Loucy (cell line): ENCODE data around the gene PSMD13.

Source experiments
- H2AFZ ChIP-seq: fragments of 200-600 bp; sonication (generic); 2 replicates; pipeline ENCODE4 v1.6.0; 2016; ENCODE audit warnings: antibody characterized with exemption, mild to moderate bottlenecking, low read length, moderate library complexity
- H3F3A ChIP-seq: fragments of 200-600 bp; 2 replicates; pipeline ENCODE4 v1.6.0; 2016; ENCODE audit warnings: antibody characterized with exemption, low read depth, mild to moderate bottlenecking
- H3K27me3 ChIP-seq: fragments of 200-600 bp; sonication (generic); 2 replicates; pipeline ENCODE4 v1.6.1; 2014; ENCODE audit warnings: low read length, mild to moderate bottlenecking; ENCODE audit not compliant: insufficient read depth, poor library complexity, severe bottlenecking
- H3K36me3 ChIP-seq: fragments of 200-600 bp; sonication (generic); 2 replicates; pipeline ENCODE4 v1.6.1; 2016; ENCODE audit warnings: low read length; ENCODE audit not compliant: insufficient read depth
- H3K4me1 ChIP-seq: fragments of 200-600 bp; sonication (generic); 2 replicates; pipeline ENCODE4 v1.5.1; 2014; ENCODE audit warnings: low read length, mild to moderate bottlenecking; ENCODE audit not compliant: insufficient read depth, poor library complexity, severe bottlenecking
- H3K4me2 ChIP-seq: fragments of 200-600 bp; sonication (generic); 2 replicates; pipeline ENCODE4 v1.6.0; 2014; ENCODE audit warnings: antibody characterized with exemption, low read length, low read depth, mild to moderate bottlenecking; ENCODE audit not compliant: poor library complexity, severe bottlenecking
- H3K4me3 ChIP-seq: fragments of 200-600 bp; sonication (generic); 2 replicates; pipeline ENCODE4 v1.5.1; 2014; ENCODE audit warnings: low read length, mild to moderate bottlenecking, mixed read lengths; ENCODE audit not compliant: poor library complexity, severe bottlenecking
- H3K79me2 ChIP-seq: fragments of 200-600 bp; sonication (generic); 2 replicates; pipeline ENCODE4 v1.6.1; 2014; ENCODE audit warnings: low read length; ENCODE audit not compliant: insufficient read depth
- H3K9ac ChIP-seq: fragments of 200-600 bp; sonication (generic); 2 replicates; pipeline ENCODE4 v1.6.0; 2014; ENCODE audit warnings: mild to moderate bottlenecking, low read depth, low read length, moderate library complexity; ENCODE audit not compliant: poor library complexity, severe bottlenecking
- H3K9me2 ChIP-seq: fragments of 200-600 bp; sonication (generic); replicated peaks from 2 replicates; pipeline ENCODE4 v1.6.1; 2016; ENCODE audit warnings: low read depth, low read length, mixed read lengths
- H3K9me3 ChIP-seq: fragments of 200-600 bp; sonication (generic); 2 replicates; pipeline ENCODE4 v1.6.1; 2014; ENCODE audit warnings: mild to moderate bottlenecking, antibody characterized with exemption, low read length, low read depth; ENCODE audit not compliant: insufficient read depth
- H4K20me1 ChIP-seq: fragments of 200-600 bp; sonication (generic); 2 replicates; pipeline ENCODE4 v1.6.0; 2014; ENCODE audit warnings: antibody characterized with exemption, low read length, mild to moderate bottlenecking; ENCODE audit not compliant: insufficient read depth, poor library complexity, severe bottlenecking
- EZH2phosphoT487 ChIP-seq: fragments of 200-600 bp; IDR thresholded peaks from 2 replicates; pipeline ENCODE4 v1.6.1; 2018; ENCODE audit warnings: antibody characterized with exemption, mild to moderate bottlenecking, moderate library complexity, borderline replicate concordance
- TF ChIP-seq, protein P1 (sequence below): fragments of 200-600 bp; sonication (generic); conservative IDR thresholded peaks from 2 replicates; pipeline ENCODE4 v1.5.1; 2014; ENCODE audit warnings: mild to moderate bottlenecking, antibody characterized with exemption, low read length

Gene PSMD13

DNA sequence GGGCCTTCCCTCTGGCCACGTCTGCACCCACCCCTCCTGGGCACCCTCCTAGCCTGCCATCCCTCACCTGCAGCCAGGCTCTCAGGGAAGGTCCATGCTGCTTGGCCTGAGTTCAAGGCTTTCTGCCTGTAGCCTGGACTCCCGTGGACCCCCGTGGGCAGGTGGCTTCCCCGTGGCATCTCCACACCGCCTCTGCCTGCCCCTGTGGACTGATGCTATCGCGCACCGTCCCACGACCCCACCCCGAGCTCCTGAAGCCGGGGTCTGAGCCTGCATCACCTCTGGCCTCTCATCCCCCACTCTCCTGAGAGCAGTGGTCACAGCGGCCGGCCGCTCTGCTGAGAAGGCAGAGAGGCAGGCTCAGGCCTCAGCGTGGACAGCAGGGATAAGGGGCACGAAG is 58.0 kb downstream of the PSMD13 start:
- H3K36me3 ChIP-seq: no peaks in the 10 kb centered on the region; the same call in 1 of the 2 replicates
- no peak overlapping the region for H3K9ac ChIP-seq
- no peak overlapping the region for H2AFZ ChIP-seq
- H3K4me1 ChIP-seq: peaks cover 38% of the 10 kb centered on the region
- no peaks in the 10 kb centered on the region for H3K9me3 ChIP-seq
- H3K4me3 ChIP-seq: no peak overlapping the region
- TF ChIP-seq EZH2phosphoT487: no peak
- TF ChIP-seq, protein P1, sequence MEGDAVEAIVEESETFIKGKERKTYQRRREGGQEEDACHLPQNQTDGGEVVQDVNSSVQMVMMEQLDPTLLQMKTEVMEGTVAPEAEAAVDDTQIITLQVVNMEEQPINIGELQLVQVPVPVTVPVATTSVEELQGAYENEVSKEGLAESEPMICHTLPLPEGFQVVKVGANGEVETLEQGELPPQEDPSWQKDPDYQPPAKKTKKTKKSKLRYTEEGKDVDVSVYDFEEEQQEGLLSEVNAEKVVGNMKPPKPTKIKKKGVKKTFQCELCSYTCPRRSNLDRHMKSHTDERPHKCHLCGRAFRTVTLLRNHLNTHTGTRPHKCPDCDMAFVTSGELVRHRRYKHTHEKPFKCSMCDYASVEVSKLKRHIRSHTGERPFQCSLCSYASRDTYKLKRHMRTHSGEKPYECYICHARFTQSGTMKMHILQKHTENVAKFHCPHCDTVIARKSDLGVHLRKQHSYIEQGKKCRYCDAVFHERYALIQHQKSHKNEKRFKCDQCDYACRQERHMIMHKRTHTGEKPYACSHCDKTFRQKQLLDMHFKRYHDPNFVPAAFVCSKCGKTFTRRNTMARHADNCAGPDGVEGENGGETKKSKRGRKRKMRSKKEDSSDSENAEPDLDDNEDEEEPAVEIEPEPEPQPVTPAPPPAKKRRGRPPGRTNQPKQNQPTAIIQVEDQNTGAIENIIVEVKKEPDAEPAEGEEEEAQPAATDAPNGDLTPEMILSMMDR: no peak
- H3K79me2 ChIP-seq: peaks cover 17% of the 10 kb centered on the region; the same call in 1 of the 2 replicates
- H3K9me2 ChIP-seq: no peaks in the 10 kb centered on the region
- H3K4me2 ChIP-seq: no peak overlapping the region
- H3K27me3 ChIP-seq: no peaks in the 10 kb centered on the region
- H4K20me1 ChIP-seq: peaks cover 3% of the 10 kb centered on the region
- H3F3A ChIP-seq: no peaks in the 10 kb centered on the region

DNA sequence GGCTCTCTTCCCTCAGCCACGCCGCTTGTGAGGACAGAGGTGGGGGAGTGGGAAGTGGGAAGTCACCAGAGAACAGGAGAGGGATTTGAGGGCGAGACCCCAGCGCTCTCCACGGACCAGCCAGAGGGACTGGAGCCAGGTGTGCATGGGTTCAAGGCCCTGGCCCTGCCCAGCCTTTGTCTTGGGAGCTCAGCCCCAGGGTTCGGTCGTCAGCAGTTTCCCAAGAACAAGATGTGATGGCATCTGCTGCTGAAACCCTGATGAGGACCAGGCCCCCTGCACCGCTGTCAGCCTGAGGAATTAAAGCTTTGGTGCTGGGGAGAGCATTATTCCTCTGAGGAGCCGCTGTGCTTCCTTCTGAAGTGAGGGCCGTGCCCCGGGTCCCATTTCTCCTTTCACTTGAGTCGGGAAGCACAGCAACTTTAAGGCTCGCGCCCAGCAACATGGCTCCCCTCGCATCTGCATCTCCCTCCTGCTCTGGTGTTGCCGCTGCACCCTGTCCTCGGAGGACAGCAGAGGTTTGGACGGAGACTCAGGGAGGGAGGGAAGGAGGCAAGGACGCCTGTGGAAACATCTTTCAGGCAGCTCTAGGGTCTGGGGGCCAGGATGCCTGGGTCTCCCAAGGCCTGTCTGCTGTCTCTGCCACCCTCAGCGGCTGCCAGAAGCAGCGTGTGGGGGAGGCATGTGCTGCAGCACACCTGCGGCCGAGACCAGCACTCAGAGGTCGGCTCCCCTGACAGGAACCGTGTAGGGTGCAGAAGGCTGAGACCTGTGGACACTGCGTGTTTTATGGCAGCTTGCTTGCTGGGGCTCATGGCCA is 58.8 kb downstream of the PSMD13 start:
- TF ChIP-seq, protein P1: no peak
- no peak for TF ChIP-seq EZH2phosphoT487
- H3K9ac ChIP-seq: no peak overlapping the region
- no peaks in the 10 kb centered on the region for H4K20me1 ChIP-seq
- no peaks in the 10 kb centered on the region for H3K9me2 ChIP-seq
- no peaks in the 10 kb centered on the region for H3F3A ChIP-seq
- peaks cover 30% of the 10 kb centered on the region for H3K4me1 ChIP-seq
- no peaks in the 10 kb centered on the region for H3K27me3 ChIP-seq
- no peaks in the 10 kb centered on the region for H3K9me3 ChIP-seq
- no peaks in the 10 kb centered on the region; the same call in 1 of the 2 replicates for H3K36me3 ChIP-seq
- no peak overlapping the region for H2AFZ ChIP-seq
- H3K4me3 ChIP-seq: no peak overlapping the region
- H3K79me2 ChIP-seq: peaks cover 9% of the 10 kb centered on the region; the same call in 1 of the 2 replicates
- no peak overlapping the region for H3K4me2 ChIP-seq

DNA sequence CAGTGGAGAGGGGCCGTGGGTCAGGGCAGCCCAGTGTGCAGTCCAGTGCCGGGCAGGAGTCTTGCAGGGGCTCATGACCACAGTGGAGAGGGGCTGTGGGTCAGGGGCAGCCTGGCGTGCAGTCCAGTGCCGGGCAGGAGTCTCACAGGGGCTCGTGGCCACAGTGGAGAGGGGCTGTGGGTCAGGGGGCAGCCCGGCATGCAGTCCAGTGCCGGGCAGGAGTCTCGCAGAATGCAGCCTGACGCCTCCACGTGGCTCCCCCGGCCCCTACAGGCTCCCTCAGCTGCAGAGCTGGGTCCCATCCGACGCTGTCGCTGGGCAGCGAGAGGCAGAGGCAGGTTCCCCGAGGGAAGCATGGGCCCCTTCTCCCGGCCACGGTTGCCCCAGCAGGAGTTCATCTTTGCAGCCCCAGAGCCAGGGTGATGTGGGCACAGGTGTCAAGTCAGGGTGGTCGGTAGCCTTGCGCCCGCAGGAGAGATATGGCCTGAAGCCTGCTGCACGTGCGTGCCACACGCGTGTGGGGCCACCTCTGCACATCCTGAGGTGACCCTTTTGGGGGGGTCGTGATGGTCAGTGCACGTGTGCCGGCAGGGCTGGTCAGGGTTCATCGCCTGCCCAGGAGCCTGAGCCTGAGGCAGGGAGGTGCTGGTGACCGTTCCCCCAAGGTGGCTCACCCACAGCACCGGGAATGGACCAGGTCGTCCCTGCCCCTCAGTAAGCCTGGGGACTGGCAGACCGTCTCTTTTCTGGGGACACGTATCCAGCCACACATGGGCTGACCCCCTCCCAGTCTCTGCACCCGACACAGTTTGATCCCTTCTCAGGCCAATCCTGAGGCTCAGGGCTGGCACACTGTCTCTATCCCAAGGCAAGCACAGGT is 59.6 kb downstream of the PSMD13 start:
- H2AFZ ChIP-seq: no peak overlapping the region
- no peaks in the 10 kb centered on the region for H3K9me2 ChIP-seq
- H3F3A ChIP-seq: no peaks in the 10 kb centered on the region
- peaks cover 22% of the 10 kb centered on the region for H3K4me1 ChIP-seq
- TF ChIP-seq EZH2phosphoT487: no peak
- TF ChIP-seq, protein P1: no peak
- H3K36me3 ChIP-seq: no peaks in the 10 kb centered on the region; the same call in 1 of the 2 replicates
- no peaks in the 10 kb centered on the region for H3K27me3 ChIP-seq
- no peak overlapping the region for H3K4me3 ChIP-seq
- H3K9me3 ChIP-seq: no peaks in the 10 kb centered on the region
- peaks cover under 1% of the 10 kb centered on the region; the same call in 1 of the 2 replicates for H3K79me2 ChIP-seq
- H3K9ac ChIP-seq: no peak overlapping the region
- H3K4me2 ChIP-seq: no peak overlapping the region
- H4K20me1 ChIP-seq: no peaks in the 10 kb centered on the region
